ENCODE measurements around the gene PAK6.

PAK6 gene

GRCh38 chr15:40313531-40314398 lies 74.9 kb downstream of the PAK6 start:
- peak in 1 of 2 donors; percentile 85 for DNase-seq

GRCh38 chr15:40314723-40315276 lies 75.9 kb downstream of the PAK6 start:
- no peak for DNase-seq

GRCh38 chr15:40316931-40317330 lies 78.1 kb downstream of the PAK6 start:
- no peak for DNase-seq

GRCh38 chr15:40317580-40317979 lies 78.7 kb downstream of the PAK6 start:
- no peak for DNase-seq

GRCh38 chr15:40320409-40320808 lies 81.5 kb downstream of the PAK6 start:
- no peak for DNase-seq

GRCh38 chr15:40320931-40321371 lies 82.1 kb downstream of the PAK6 start:
- DNase-seq: peak in 1 of 2 donors; percentile 81

- DNase-seq: no peak
Observed at GRCh38 chr15:40322531-40323238, 83.8 kb downstream of the PAK6 start.

- DNase-seq: peak; percentile 57 to 98
Observed at GRCh38 chr15:40323239-40323952, 84.5 kb downstream of the PAK6 start, which contains the start of gene INAFM2. TSS of gene INAFM2 (plus strand) at chr15:40323692. CDS start at chr15:40324056, 364 bp downstream.

- DNase-seq: no peak
Observed at GRCh38 chr15:40323953-40324937, 85.4 kb downstream of the PAK6 start.

GRCh38 chr15:40325188-40325587 lies 86.3 kb downstream of the PAK6 start:
- no peak for DNase-seq

GRCh38 chr15:40325700-40326099 lies 86.8 kb downstream of the PAK6 start:
- DNase-seq: no peak
